Measurements from ENCODE around the gene UGT1A7.

Gene UGT1A7

DNA sequence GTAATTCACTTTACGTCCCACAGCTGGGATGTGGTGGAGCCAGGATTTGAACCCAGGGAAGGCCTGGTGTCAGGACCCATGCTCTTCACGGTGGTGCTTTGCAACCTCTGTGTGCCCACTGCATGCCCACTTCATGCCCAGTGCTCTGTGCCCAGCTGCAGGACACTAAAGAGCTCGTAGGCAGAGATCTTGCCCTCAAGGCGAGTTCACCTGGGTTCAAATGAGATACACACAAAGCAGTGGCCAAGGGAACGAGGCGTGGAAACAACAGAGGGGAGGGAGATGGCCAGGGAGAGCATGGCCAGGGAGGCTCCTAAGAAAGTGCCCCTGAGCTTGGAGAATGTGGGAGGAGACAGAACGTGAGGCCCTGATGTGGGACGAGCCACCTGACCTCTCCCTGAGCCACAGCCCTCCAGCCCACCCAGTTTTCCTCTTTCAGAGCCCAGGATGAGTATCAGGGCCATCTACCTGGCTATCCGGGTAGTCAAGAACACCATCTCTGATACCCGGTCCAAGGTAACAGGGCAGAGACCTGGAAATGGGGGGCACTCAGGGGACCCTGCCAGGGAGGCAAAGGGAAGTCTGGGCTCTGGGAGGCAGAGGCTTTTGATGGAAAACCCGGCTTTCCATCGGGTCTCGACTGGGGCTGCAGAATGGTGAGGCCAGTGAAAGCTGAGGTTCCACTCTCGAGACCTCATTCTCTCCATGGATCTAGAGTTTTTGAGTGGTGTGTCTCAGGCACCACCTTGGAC, 116.8 kb downstream of the UGT1A7 start:
- no peak for TF ChIP-seq ZNF565 (CRISPR knock-in tag; conservative IDR thresholded peaks at IDR 0.05; ENCODE audit: low read depth)
- no peak for TF ChIP-seq ESRRG (CRISPR knock-in tag; IDR thresholded peaks at IDR 0.05)
- no peak for TF ChIP-seq TCF4 (CRISPR knock-in tag; IDR thresholded peaks at IDR 0.05; ENCODE audit: borderline replicate concordance)
- TF ChIP-seq, protein P1, sequence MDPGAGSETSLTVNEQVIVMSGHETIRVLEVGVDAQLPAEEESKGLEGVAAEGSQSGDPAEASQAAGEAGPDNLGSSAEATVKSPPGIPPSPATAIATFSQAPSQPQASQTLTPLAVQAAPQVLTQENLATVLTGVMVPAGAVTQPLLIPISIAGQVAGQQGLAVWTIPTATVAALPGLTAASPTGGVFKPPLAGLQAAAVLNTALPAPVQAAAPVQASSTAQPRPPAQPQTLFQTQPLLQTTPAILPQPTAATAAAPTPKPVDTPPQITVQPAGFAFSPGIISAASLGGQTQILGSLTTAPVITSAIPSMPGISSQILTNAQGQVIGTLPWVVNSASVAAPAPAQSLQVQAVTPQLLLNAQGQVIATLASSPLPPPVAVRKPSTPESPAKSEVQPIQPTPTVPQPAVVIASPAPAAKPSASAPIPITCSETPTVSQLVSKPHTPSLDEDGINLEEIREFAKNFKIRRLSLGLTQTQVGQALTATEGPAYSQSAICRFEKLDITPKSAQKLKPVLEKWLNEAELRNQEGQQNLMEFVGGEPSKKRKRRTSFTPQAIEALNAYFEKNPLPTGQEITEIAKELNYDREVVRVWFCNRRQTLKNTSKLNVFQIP (CRISPR knock-in tag; IDR thresholded peaks at IDR 0.05; ENCODE audit: borderline replicate concordance, low read depth): no peak
- TF ChIP-seq BACH2 (CRISPR knock-in tag; IDR thresholded peaks at IDR 0.05; ENCODE audit: borderline replicate concordance): no peak
- TF ChIP-seq, protein P2, sequence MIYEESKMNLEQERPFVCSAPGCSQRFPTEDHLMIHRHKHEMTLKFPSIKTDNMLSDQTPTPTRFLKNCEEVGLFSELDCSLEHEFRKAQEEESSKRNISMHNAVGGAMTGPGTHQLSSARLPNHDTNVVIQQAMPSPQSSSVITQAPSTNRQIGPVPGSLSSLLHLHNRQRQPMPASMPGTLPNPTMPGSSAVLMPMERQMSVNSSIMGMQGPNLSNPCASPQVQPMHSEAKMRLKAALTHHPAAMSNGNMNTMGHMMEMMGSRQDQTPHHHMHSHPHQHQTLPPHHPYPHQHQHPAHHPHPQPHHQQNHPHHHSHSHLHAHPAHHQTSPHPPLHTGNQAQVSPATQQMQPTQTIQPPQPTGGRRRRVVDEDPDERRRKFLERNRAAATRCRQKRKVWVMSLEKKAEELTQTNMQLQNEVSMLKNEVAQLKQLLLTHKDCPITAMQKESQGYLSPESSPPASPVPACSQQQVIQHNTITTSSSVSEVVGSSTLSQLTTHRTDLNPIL (CRISPR knock-in tag; IDR thresholded peaks at IDR 0.05; ENCODE audit: low read depth): no peak
- no peak for TF ChIP-seq ARNTL (CRISPR knock-in tag; IDR thresholded peaks at IDR 0.05; ENCODE audit: borderline replicate concordance, low read depth)
- no peak for TF ChIP-seq ZNF8 (CRISPR knock-in tag; IDR thresholded peaks at IDR 0.05)
- TF ChIP-seq PPARA (CRISPR knock-in tag; IDR thresholded peaks at IDR 0.05; ENCODE audit: borderline replicate concordance): no peak
- TF ChIP-seq, protein P3, sequence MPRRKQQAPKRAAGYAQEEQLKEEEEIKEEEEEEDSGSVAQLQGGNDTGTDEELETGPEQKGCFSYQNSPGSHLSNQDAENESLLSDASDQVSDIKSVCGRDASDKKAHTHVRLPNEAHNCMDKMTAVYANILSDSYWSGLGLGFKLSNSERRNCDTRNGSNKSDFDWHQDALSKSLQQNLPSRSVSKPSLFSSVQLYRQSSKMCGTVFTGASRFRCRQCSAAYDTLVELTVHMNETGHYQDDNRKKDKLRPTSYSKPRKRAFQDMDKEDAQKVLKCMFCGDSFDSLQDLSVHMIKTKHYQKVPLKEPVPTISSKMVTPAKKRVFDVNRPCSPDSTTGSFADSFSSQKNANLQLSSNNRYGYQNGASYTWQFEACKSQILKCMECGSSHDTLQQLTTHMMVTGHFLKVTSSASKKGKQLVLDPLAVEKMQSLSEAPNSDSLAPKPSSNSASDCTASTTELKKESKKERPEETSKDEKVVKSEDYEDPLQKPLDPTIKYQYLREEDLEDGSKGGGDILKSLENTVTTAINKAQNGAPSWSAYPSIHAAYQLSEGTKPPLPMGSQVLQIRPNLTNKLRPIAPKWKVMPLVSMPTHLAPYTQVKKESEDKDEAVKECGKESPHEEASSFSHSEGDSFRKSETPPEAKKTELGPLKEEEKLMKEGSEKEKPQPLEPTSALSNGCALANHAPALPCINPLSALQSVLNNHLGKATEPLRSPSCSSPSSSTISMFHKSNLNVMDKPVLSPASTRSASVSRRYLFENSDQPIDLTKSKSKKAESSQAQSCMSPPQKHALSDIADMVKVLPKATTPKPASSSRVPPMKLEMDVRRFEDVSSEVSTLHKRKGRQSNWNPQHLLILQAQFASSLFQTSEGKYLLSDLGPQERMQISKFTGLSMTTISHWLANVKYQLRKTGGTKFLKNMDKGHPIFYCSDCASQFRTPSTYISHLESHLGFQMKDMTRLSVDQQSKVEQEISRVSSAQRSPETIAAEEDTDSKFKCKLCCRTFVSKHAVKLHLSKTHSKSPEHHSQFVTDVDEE (CRISPR knock-in tag; IDR thresholded peaks at IDR 0.05): no peak
- ATAC-seq: no peak

DNA sequence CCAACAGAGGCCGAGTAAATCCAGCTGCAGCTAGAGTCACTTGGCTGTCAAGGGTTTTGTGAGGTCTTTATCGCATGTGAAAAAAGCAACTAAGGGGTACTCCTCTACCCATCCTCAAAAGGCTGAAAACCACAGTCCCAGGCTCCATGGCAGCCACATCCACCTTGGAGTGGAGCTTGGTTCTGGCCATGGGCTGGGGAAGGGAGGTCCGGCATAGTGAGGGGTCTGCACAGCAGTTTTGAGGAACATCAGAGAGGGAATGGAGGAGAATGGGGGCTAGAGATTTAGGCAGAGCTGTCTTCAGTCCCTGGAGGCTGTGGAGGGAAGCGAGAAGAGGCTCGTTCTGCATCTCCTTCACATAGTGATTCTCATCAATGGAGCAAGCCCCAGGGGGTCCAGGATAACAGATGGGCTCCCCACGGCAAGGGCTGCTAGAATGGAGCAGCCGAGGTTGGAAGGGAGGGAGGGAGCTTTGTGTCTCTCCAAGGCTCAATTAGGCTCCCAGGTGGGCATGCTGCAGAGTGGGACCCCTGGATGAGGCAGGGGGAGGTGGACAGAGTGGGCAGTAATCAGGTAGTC, 117.5 kb downstream of the UGT1A7 start:
- TF ChIP-seq TOX (CRISPR knock-in tag; IDR thresholded peaks at IDR 0.05; ENCODE audit: borderline replicate concordance) (no peak), ZFP3 (CRISPR knock-in tag; IDR thresholded peaks at IDR 0.05) (no peak), GLIS3 (CRISPR knock-in tag; IDR thresholded peaks at IDR 0.05) (no peak), ZFP30 (CRISPR knock-in tag; IDR thresholded peaks at IDR 0.05) (no peak)
- TF ChIP-seq, protein P4, sequence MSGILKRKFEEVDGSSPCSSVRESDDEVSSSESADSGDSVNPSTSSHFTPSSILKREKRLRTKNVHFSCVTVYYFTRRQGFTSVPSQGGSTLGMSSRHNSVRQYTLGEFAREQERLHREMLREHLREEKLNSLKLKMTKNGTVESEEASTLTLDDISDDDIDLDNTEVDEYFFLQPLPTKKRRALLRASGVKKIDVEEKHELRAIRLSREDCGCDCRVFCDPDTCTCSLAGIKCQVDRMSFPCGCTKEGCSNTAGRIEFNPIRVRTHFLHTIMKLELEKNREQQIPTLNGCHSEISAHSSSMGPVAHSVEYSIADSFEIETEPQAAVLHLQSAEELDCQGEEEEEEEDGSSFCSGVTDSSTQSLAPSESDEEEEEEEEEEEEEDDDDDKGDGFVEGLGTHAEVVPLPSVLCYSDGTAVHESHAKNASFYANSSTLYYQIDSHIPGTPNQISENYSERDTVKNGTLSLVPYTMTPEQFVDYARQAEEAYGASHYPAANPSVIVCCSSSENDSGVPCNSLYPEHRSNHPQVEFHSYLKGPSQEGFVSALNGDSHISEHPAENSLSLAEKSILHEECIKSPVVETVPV (CRISPR knock-in tag; IDR thresholded peaks at IDR 0.05): no peak
- ATAC-seq: no peak

DNA sequence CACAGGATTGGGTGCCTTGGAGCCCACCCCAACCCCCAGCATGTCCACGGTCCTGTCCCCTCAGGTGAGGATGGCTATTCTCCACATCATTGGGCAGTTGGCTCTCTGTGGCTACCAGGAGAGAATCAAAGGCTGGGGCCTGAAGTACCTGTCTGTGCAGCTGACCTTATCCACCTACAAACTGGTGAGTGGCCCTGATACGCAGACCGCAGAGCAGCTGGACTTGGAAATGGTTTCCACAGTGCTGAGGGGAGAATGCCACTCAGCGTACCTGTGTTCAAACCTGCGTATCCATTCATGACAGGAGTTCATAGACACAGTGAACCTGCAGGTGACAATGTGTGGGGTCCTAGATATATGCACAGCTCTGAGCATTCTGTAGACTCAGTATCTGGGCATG, 118.0 kb downstream of the UGT1A7 start:
- no peak for TF ChIP-seq RARB (CRISPR knock-in tag; IDR thresholded peaks at IDR 0.05)
- TF ChIP-seq, protein P3 (CRISPR knock-in tag; IDR thresholded peaks at IDR 0.05): no peak
- no peak for ATAC-seq

DNA sequence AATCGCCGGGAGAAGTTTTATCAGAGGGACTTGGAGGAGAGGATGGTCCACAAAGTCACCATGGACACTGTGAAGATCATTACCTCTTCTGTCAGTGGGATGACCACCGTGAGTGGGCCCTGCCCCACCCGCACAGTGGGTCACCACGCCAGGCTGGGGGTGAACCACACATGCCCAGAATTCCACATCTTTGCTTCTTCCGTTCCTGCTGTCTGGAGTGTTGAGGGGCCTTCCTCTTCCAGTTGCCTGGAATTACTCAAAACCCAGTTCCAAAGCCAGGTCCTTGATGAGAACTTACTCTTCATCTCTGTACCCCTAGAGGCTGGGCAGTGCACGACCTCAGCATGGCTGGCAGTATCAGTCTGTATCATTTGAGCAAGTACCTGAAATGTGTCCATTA, 118.5 kb downstream of the UGT1A7 start:
- ATAC-seq: no peak
- TF ChIP-seq TOX (CRISPR knock-in tag; IDR thresholded peaks at IDR 0.05; ENCODE audit: borderline replicate concordance) (no peak), ZNF8 (CRISPR knock-in tag; IDR thresholded peaks at IDR 0.05) (no peak), ZFP30 (CRISPR knock-in tag; IDR thresholded peaks at IDR 0.05) (no peak), ESRRG (CRISPR knock-in tag; IDR thresholded peaks at IDR 0.05) (no peak), PPARA (CRISPR knock-in tag; IDR thresholded peaks at IDR 0.05; ENCODE audit: borderline replicate concordance) (no peak), TCF4 (CRISPR knock-in tag; IDR thresholded peaks at IDR 0.05; ENCODE audit: borderline replicate concordance) (no peak), ZNF70 (CRISPR knock-in tag; IDR thresholded peaks at IDR 0.05) (no peak), SNAI2 (CRISPR knock-in tag; IDR thresholded peaks at IDR 0.05) (no peak)
- TF ChIP-seq, protein P5, sequence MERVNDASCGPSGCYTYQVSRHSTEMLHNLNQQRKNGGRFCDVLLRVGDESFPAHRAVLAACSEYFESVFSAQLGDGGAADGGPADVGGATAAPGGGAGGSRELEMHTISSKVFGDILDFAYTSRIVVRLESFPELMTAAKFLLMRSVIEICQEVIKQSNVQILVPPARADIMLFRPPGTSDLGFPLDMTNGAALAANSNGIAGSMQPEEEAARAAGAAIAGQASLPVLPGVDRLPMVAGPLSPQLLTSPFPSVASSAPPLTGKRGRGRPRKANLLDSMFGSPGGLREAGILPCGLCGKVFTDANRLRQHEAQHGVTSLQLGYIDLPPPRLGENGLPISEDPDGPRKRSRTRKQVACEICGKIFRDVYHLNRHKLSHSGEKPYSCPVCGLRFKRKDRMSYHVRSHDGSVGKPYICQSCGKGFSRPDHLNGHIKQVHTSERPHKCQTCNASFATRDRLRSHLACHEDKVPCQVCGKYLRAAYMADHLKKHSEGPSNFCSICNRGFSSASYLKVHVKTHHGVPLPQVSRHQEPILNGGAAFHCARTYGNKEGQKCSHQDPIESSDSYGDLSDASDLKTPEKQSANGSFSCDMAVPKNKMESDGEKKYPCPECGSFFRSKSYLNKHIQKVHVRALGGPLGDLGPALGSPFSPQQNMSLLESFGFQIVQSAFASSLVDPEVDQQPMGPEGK (CRISPR knock-in tag; IDR thresholded peaks at IDR 0.05; ENCODE audit: borderline replicate concordance): no peak
- TF ChIP-seq, protein P4 (CRISPR knock-in tag; IDR thresholded peaks at IDR 0.05): no peak
